Measurements from ENCODE around the gene VDAC2.
"Not testable (repeated sequence)": the region's sequence is repeated elsewhere in the genome, so short reads cannot be mapped to it uniquely, and the experiment has no call there.

The VDAC2 gene

GRCh38 chr10:75201793-75202307 is 8.7 kb upstream of the VDAC2 start:
- no peak for DNase-seq

DNA sequence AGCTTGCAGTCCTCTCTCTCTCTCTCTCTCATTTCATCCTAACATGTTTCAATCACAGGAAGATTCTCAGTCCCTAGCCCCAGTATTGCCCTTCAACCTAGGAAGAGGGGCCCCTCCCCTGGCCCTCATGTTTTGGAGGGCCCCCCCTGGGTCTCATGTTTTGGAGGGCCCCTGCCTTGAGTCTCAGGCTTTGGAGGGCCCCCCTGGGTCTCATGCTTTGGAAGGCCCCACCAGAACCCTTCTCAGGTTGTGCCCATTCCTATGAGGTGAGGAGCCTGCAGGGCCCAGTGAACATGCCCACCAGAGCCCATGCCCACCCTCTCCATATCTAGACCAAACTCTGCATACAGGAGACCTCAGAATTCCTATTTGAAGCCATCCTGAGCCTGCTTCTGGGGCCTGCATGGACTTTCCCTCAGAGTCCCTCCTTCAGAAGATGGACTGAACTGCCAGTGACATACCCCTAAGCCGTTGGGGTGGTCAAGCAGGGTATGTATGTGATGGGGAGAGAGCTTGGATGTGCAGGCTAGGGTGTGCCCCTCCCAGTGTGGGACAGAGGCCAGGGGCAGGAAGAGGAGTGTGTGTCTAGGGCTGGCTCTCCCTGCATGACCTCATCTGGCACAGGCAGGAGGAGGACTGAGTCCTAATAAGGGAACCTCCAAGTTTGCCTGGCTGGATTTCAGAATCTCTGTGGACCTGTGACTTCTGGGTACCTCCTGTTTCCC is 8.1 kb upstream of the VDAC2 start:
- DNase-seq, result no peak

DNA sequence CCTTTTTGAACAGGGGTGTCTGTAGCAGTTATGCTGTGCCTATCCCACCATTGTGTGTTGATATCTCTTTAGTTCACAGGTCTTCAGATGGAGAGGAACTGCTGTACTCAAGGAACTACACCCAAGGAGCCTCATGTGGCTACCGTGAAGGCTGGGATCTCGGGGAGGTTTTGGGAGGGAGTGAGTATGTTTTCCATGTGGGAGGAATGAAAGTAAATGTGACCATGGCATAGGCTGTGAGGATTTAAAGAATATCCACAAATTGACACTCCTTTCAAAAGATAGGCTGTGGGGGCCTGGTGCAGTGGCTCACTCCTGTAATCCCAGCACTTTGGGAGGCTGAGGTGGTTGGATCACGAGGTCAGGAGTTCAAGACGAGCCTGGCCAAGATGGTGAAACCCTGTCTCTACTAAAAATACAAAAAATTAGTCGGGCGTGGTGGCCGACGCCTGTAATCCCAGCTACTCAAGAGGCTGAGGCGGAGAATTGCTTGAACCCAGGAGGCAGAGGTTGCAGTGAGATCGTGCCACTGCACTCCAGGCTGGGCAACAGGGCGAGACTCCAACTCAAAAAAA is 7.5 kb upstream of the VDAC2 start:
- DNase-seq, result not testable (repeated sequence)

DNA sequence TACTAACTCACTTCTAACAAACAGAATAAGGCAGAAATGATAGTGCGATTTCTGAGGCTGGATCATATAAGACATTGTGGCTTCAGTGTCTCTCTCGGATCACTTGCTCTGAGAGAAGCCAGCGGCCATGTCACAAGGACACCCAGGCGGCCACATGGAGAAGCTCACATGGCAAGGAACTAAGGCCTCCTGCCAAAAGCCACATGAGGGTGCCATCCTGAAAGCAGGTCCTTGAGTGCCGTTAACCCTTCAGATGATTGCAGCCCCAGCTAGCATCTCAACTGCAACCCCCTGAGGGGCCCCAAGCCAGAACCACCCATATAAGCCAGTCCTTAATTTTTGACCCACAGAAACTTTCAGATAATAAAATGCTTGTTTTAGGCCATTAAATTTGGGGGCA is 6.9 kb upstream of the VDAC2 start:
- no peak for DNase-seq

- no peak for DNase-seq
Measured at GRCh38 chr10:75205908-75206307, 4.7 kb upstream of the VDAC2 start.

DNA sequence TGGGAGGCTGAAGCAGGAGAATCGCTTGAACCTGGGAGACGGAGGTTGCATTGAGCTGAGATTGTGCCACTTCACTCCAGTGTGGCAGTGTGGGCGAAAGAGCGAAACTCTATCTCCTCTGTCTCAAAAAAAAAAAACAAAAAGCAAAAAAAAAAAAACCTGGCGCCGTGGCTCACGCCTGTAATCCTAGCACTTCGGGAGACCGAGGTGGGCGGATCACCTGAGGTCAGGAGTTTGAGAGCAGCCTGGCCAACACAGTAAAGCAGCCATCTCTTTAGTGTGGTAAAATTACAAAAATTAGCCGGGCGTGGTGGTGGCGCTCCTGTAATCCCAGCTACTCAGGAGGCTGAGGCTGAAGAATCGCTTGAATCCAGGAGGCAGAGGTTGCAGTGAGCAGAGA is 4.0 kb upstream of the VDAC2 start:
- not testable (repeated sequence) for DNase-seq

DNA sequence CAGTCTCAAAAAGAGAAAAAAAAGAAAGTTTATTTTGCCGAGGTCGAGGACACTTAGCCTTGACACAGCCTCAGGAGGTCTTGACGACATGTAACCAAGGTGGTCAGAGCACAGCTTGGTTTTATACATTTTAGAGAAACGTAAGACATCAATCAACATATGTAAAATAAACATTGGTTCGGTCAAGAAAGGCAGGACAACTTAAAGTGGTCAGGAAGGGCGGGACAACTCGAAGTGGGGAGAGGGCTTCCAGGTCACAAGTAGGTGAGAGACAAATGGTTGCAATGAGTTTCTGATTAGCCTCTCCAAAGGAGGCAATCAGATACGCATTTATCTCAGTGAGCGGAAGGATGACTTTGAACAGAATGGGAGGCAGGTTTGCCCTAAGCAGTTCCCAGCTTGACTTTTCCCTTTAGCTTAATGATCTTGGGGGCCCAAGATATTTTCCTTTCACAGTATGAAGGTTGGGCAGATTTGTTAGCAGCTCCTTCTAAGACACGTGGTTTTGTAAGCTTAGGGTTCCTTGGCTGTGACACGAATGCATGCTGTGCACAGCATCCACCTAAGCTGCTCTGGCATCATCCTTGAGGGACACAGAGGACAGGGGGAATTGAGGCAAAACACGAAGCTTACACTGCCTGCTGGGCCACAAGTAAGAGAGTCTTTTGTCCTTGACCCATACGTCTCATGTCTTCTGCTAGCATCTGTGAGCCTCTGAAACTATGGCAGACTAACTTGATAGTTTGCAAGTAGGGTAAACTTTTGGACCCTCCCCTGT is 3.3 kb upstream of the VDAC2 start:
- DNase-seq, result no peak

- no peak for DNase-seq
Measured at GRCh38 chr10:75207857-75208144, 2.8 kb upstream of the VDAC2 start.

DNA sequence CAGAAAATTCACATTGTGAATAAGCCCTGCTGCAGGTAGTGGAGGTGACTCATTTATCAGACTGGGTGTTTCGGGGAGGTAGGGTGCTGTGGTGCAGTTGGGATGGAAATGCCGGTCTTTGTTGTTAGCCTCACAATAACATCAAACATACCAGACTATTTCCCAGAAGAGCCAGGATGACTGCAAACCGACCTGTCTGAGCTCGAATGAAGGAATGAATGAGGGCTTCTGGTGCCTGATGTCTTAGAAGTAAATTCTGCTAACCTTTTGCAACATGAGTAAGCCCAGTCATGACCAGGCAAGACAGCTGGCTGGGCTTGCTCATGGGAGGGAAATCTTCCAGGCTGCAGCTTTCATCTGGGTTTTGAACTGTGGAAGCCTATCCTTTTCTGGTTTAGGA is 2.4 kb upstream of the VDAC2 start:
- no peak for DNase-seq

- DNase-seq, result no peak
Measured at GRCh38 chr10:75209086-75209920, 1.3 kb upstream of the VDAC2 start.

DNA sequence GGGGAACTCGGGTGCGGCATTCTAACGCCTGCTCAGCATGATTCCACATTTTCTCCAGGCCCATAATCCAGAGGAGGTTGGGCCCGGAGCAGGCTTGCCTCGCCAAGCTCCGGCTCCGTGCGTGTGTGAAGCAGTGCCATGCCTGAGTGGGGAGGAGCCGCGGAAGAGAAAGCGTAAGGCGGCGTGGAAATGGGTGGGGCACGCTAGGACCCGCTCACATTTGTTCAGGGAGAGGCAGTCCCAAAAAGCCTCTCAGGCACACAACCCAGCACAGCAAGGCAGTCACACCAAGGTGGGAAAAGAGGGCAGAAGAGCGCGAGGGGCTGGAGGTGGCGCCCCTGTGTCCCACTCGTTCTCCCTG is 695 bp upstream of the VDAC2 start:
- DNase-seq, result no peak

GRCh38 chr10:75211007-75211691 is 553 bp downstream of the VDAC2 start:
- DNase-seq, result no peak

GRCh38 chr10:75212343-75212742 is 1.7 kb downstream of the VDAC2 start:
- no peak for DNase-seq

GRCh38 chr10:75220274-75220673 is 9.7 kb downstream of the VDAC2 start:
- DNase-seq, result no peak

GRCh38 chr10:75221492-75221891 is 10.9 kb downstream of the VDAC2 start:
- DNase-seq, result not testable (repeated sequence)

DNA sequence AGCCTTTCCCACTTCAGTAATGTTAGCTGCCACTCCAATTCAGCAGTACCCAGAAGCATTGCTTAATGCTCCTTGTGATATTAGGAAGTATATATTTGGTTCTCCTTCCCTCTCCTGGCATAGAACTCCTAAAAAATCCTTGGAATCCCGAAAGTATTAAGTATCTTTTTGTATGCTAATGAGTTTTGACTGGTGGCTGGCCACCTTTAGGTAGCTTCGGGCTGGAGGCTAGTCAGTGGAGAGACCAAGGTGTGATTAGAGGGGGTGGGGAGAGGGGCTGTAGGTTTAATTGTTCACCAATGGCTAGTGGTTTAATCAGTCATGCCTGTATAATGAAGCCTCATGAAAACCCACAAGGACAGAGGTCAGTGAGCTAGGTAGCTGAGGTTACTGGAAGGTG is 12.9 kb downstream of the VDAC2 start:
- no peak for DNase-seq

DNA sequence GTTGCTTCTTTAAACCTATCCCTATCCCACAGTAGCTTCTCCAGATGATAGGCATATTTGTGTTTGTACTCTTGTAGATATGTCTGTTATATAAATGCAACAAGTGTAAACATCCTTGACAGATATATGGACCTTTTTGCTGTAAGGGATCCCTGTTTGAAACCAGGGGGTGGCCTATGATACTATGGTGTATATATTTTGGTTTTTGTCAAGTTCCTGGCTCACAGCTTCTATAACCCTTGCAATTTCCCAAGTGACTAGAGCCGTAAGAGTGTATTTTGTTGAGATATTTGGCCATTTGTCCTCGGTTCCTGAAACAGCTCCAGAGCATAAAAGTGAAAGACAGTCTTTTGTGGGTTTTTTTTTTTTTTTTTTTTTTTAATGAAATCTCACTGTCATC is 15.5 kb downstream of the VDAC2 start:
- DNase-seq, result no peak

DNA sequence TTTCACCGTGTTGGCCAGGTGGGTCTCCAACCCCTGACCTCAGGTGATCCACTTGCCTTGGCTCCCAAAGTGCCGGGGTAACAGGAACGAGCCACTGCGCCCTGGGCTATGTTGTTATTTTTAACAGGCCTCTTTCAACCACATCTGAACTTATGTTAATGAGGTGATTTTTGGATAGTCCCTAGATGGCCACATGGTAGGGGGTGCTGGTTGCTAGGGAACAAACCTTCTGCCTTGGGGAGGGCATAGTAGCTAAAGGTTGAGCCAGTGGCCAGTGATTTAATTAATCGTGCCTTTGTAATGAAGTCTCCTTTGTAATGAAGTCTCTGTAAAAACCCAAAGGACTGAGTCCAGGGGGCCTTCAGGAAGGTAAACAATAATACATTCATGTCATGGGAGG is 16.1 kb downstream of the VDAC2 start:
- DNase-seq, result no peak

DNA sequence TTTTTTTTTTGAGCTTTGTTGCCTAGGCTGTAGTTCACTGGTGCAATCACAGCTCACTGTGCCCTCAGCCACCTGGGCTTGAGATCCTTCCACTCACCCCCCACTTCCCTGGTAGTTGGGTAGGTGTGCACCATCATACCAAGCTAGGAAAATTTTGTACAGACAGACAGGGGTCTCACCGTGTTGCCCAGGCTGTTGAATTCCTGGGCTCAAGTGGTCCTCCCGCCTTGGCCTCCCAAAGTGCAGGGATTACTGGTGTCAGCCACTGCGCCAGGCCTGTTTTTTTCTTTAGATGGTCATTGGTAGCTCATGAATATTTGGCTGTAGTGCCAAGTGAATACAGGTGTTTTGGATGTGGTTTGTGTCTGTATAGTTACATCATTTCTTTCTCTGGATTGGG is 17.7 kb downstream of the VDAC2 start:
- DNase-seq, result no peak

DNA sequence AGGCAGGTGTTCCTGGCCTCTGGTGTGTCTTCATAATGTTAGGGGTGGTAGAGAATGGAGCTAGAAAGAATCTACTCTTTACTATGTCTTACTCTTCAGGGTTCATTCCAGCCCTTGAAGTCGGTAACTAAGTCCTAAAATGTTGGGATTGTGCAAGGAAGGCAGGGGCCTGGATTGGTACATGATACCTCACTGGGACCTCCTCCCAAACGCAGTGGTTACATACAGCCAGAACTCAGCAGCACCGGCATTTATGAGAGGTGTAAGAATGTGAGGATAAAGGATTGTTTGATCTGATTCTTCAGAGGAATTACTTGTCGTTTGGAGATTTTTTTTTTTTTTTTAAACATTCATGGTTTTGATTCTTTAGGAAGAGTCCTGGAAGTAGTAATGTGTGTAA is 18.2 kb downstream of the VDAC2 start:
- no peak for DNase-seq

- no peak for DNase-seq
Measured at GRCh38 chr10:75229971-75230370, 19.4 kb downstream of the VDAC2 start.

GRCh38 chr10:75230600-75231038 is 20.0 kb downstream of the VDAC2 start:
- DNase-seq, result peak; percentile 51
